ENCODE measurements around the gene NDC1.

Gene NDC1

DNA sequence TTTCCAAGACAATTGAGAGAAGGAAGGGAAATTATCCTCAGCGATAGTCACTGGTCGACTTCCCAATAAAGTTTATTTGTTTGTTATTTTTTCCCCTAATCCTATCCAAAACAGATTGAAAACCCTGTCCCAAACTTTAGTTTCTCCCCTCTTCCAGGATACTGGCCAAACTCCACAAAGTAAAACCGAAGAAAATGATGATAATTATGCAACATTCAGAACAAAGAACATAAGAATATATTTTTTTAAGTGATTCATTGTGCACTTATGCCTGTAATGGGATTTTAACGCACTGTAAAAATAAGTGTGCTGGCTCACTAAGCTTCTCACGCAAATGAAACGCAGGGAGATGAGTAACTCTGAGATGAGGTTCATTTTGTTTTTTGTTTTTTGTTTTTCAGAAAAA, 105.2 kb downstream of the NDC1 start:
- TF ChIP-seq, protein P1, sequence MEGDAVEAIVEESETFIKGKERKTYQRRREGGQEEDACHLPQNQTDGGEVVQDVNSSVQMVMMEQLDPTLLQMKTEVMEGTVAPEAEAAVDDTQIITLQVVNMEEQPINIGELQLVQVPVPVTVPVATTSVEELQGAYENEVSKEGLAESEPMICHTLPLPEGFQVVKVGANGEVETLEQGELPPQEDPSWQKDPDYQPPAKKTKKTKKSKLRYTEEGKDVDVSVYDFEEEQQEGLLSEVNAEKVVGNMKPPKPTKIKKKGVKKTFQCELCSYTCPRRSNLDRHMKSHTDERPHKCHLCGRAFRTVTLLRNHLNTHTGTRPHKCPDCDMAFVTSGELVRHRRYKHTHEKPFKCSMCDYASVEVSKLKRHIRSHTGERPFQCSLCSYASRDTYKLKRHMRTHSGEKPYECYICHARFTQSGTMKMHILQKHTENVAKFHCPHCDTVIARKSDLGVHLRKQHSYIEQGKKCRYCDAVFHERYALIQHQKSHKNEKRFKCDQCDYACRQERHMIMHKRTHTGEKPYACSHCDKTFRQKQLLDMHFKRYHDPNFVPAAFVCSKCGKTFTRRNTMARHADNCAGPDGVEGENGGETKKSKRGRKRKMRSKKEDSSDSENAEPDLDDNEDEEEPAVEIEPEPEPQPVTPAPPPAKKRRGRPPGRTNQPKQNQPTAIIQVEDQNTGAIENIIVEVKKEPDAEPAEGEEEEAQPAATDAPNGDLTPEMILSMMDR (IDR thresholded peaks at IDR 0.05; ENCODE audit: insufficient read depth, low read length, poor library complexity, severe bottlenecking), result no peak
- no peak for DNase-seq (ENCODE audit: extremely low read depth, insufficient read length)

GRCh38 chr1:53732409-53732808, 105.7 kb downstream of the NDC1 start:
- Histone ChIP-seq H3K4me3 (replicated peaks; ENCODE audit: low read depth, low read length) (no peak overlapping the region), H3K36me3 (ENCODE audit: control insufficient read depth, insufficient read depth, low read length) (no peaks in the 10 kb centered on the region), H3K27me3 (replicated peaks; ENCODE audit: control insufficient read depth, insufficient read depth, low read length) (peaks cover 3% of the 10 kb centered on the region)
- TF ChIP-seq, protein P1 (IDR thresholded peaks at IDR 0.05; ENCODE audit: insufficient read depth, low read length, poor library complexity, severe bottlenecking), result no peak
- no peak for DNase-seq (ENCODE audit: extremely low read depth, insufficient read length)

More for the DNA sequence above, 105.2 kb downstream of the NDC1 start:
- Histone ChIP-seq H3K36me3 (ENCODE audit: control insufficient read depth, insufficient read depth, low read length) (no peaks in the 10 kb centered on the region), H3K4me3 (replicated peaks; ENCODE audit: low read depth, low read length) (no peak overlapping the region), H3K27me3 (replicated peaks; ENCODE audit: control insufficient read depth, insufficient read depth, low read length) (peaks cover 3% of the 10 kb centered on the region)

- no peak for DNase-seq (ENCODE audit: extremely low read depth, insufficient read length)
- H3K36me3 ChIP-seq (ENCODE audit: control insufficient read depth, insufficient read depth, low read length), result no peaks in the 10 kb centered on the region
- no peak overlapping the region for H3K4me3 ChIP-seq (replicated peaks; ENCODE audit: low read depth, low read length)
- TF ChIP-seq, protein P1 (IDR thresholded peaks at IDR 0.05; ENCODE audit: insufficient read depth, low read length, poor library complexity, severe bottlenecking), result no peak
- peaks cover 3% of the 10 kb centered on the region for H3K27me3 ChIP-seq (replicated peaks; ENCODE audit: control insufficient read depth, insufficient read depth, low read length)
Measured at GRCh38 chr1:53731779-53732305, 106.3 kb downstream of the NDC1 start.

GRCh38 chr1:53731043-53731600, 107.0 kb downstream of the NDC1 start:
- no peak overlapping the region for H3K4me3 ChIP-seq (replicated peaks; ENCODE audit: low read depth, low read length)
- H3K27me3 ChIP-seq (replicated peaks; ENCODE audit: control insufficient read depth, insufficient read depth, low read length), result peaks cover 3% of the 10 kb centered on the region
- DNase-seq (ENCODE audit: extremely low read depth, insufficient read length), result no peak
- TF ChIP-seq, protein P1 (IDR thresholded peaks at IDR 0.05; ENCODE audit: insufficient read depth, low read length, poor library complexity, severe bottlenecking), result no peak
- no peaks in the 10 kb centered on the region for H3K36me3 ChIP-seq (ENCODE audit: control insufficient read depth, insufficient read depth, low read length)

GRCh38 chr1:53730224-53730865, 107.8 kb downstream of the NDC1 start:
- Histone ChIP-seq H3K4me3 (replicated peaks; ENCODE audit: low read depth, low read length) (no peak overlapping the region), H3K27me3 (replicated peaks; ENCODE audit: control insufficient read depth, insufficient read depth, low read length) (no peaks in the 10 kb centered on the region; the same call in 1 of the 2 replicates), H3K36me3 (ENCODE audit: control insufficient read depth, insufficient read depth, low read length) (no peaks in the 10 kb centered on the region)
- TF ChIP-seq, protein P1 (IDR thresholded peaks at IDR 0.05; ENCODE audit: insufficient read depth, low read length, poor library complexity, severe bottlenecking), result no peak
- no peak for DNase-seq (ENCODE audit: extremely low read depth, insufficient read length)
